Measurements from ENCODE around the gene LHPP. TPM values are rescaled to one million over a fixed set of nuclear protein-coding genes. Genes with fewer than 3 reads are reported as not detected.

The LHPP gene
- total and polyA plus RNA-seq, 11 donors = 5.6 to 23.5 (median 13.2) TPM

DNA sequence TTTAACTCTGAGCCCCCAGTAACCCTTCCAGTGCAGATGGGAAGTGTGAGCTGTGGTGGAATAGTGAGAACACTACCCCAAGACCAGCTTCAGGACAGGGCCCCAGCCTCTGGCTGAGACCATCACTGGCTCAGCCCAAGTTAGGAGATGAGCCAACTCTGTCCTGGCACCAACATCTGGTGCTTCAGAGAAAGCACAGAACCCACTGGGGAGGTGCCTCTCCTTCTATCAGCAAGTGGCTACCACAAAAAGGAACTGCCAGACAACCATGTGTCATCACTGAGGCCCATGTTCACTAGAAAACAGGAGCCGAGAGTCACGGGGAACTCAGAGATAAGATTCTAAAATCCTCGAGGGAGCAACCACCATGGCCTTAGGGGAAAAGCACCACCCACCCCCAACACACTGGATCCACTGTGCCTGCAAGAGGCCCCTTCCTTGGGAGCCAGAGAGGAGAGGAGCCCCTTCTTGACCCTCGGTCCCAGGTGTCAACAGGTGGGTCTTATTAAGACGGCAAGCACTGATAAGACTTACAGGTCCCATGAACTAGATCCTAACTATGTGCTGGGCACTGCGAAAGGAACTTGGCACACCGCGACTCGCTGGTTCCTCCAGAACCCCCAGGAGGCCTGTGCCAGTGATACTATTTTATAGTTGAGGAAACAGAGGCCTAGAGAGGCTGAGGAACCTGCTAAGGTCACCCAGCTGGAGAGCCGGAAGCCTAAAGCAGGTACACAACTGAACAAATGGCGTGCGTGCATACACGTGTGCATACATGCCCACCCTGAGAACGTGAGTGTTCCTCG, 179.9 kb downstream of the LHPP start:
- H3K9me3 ChIP-seq = no peaks in the 10 kb centered on the region
- DNase-seq (peak in 4 of 5 donors; percentile 71 to 84 (median 80)), ATAC-seq (peak; percentile 73 to 80 (median 80))
- intact Hi-C loops (cut with DNase I) = loop anchor here in 7 of 10 donors (5.0 to 10.0 kb wide), 4 partner anchors 36 to 96 kb away; no protein-coding TSS in a partner anchor
- WGBS, 4 donors = 33 to 55% (median 44%) methylated on average over 13 to 15 of the region's 15 CpGs
- TF ChIP-seq, protein P1, sequence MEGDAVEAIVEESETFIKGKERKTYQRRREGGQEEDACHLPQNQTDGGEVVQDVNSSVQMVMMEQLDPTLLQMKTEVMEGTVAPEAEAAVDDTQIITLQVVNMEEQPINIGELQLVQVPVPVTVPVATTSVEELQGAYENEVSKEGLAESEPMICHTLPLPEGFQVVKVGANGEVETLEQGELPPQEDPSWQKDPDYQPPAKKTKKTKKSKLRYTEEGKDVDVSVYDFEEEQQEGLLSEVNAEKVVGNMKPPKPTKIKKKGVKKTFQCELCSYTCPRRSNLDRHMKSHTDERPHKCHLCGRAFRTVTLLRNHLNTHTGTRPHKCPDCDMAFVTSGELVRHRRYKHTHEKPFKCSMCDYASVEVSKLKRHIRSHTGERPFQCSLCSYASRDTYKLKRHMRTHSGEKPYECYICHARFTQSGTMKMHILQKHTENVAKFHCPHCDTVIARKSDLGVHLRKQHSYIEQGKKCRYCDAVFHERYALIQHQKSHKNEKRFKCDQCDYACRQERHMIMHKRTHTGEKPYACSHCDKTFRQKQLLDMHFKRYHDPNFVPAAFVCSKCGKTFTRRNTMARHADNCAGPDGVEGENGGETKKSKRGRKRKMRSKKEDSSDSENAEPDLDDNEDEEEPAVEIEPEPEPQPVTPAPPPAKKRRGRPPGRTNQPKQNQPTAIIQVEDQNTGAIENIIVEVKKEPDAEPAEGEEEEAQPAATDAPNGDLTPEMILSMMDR (IDR thresholded peaks at IDR 0.05) = no peak
- TF ChIP-seq POLR2A (IDR thresholded peaks at IDR 0.05) = no peak
- H3K4me3 ChIP-seq = peak overlapping the region in 2 of 12 donors; percentile 10 to 14
- peak overlapping the region; percentile 48 to 93 (median 79) for H3K27ac ChIP-seq
- peaks cover 11 to 100% (median 83%) of the 10 kb centered on the region in 12 donors for H3K4me1 ChIP-seq
- no peaks in the 10 kb centered on the region for H3K27me3 ChIP-seq
- H3K36me3 ChIP-seq = peaks cover 0 to 13% (median 0%) of the 10 kb centered on the region in 9 donors

DNA sequence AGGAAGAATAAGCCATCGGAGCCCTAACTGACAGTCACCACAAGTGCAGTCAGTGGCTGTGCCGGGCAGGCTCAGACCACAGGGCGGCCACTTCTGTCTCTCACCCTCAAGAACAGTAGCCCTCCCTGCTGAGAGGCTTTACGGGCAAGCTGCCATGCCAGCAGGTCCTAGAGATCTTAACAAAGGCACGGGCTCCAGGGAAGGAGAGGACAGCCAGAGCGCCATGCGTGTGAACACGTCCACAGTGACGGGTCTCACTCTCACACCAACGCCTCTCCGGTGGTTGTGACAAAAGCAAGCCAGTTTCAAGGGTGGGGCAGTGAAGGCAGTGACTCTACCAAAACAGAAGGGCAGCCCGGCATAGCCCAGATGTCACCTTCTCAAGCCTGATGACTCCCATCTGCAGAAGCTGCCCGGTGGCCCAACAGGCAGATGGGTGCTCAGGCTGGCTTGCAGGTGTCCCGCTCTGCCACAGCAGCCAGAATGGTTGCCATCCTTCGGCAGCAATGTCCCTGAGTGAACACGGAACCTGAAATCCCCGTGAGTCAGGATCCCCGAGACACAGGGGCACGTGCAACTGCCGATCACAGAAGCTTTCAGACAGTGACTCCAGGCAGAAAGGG, 180.6 kb downstream of the LHPP start:
- peak overlapping the region; percentile 48 to 93 (median 79) for H3K27ac ChIP-seq
- no peaks in the 10 kb centered on the region for H3K9me3 ChIP-seq
- H3K27me3 ChIP-seq = no peaks in the 10 kb centered on the region
- intact Hi-C loops (cut with DNase I) = loop anchor here in 7 of 10 donors (5.0 to 10.0 kb wide), 4 partner anchors 35 to 95 kb away; no protein-coding TSS in a partner anchor
- DNase-seq (peak in 4 of 5 donors; percentile 66 to 88 (median 74)), ATAC-seq (peak; percentile 44 to 69 (median 66))
- H3K36me3 ChIP-seq = peaks cover 0 to 13% (median 0%) of the 10 kb centered on the region in 9 donors
- 60 to 79% (median 70%) methylated on average over 17 to 20 of the region's 20 CpGs for WGBS, 4 donors
- peaks cover 18 to 100% (median 90%) of the 10 kb centered on the region in 12 donors for H3K4me1 ChIP-seq
- H3K4me3 ChIP-seq = no peak overlapping the region
- no peak for TF ChIP-seq POLR2A (IDR thresholded peaks at IDR 0.05)
- TF ChIP-seq, protein P1 (IDR thresholded peaks at IDR 0.05) = no peak

DNA sequence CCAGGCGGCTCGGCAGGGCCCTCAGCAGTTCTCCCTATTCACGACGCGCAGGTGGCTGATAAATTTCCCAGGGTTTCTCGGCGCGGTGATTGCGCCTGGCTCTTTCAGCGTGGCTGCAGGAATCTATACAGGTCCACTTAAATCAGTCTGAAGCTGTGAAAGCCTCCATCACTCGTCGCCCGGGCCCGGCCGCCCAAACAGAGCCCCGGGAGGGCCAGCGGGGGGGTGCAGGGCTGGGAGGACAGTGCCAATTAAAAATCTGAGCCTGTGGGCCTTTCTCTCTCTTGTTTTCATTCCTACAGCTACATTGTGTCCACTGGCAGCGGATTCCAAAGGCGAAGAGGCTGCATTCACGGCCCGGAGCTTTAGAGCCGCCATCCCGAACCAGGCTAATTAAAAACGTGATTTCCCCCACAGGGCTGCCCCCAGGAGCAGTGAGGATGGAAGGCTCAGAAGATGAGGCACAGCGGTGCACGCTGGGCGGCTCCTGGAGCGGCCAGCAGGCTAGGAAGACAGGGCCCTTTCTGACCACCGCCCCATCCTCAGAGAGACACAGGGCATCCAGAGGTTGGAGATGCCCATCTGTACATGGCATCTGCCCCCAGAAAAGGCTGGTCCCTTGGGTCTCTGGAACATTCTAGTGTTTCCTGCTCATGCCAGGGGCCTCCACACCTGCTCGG, 181.8 kb downstream of the LHPP start:
- Histone ChIP-seq H3K4me1 (peaks cover 28 to 100% (median 100%) of the 10 kb centered on the region in 12 donors), H3K9me3 (no peaks in the 10 kb centered on the region), H3K36me3 (peaks cover 0 to 10% (median 0%) of the 10 kb centered on the region in 9 donors), H3K27me3 (no peaks in the 10 kb centered on the region), H3K27ac (peak overlapping the region in 8 of 12 donors; percentile 20 to 93 (median 82)), H3K4me3 (no peak overlapping the region)
- no peak for DNase-seq
- intact Hi-C loops (cut with DNase I) = loop anchor here in 7 of 10 donors (5.0 to 10.0 kb wide), 4 partner anchors 34 to 94 kb away; no protein-coding TSS in a partner anchor
- no peak for TF ChIP-seq POLR2A (IDR thresholded peaks at IDR 0.05)
- TF ChIP-seq, protein P1 (IDR thresholded peaks at IDR 0.05) = no peak
- WGBS, 4 donors = 61 to 87% (median 76%) methylated on average over 27 to 30 of the region's 30 CpGs
- no peak for ATAC-seq

All from heart left ventricle (tissue), 16 donors.